Brain microvascular endothelial cell (primary cell): ENCODE data around the gene SGCD.

Experiments used
- DNase-seq: peaks from one replicate; pipeline ENCODE4 v3.0.0-alpha.2; 2020
- H3K27ac ChIP-seq: fragments of 250-450 bp; sonication (Bioruptor Pico); 2 replicates; pipeline ENCODE4 v1.5.1; 2020; ENCODE audit warnings: mild to moderate bottlenecking, moderate library complexity
- H3K27me3 ChIP-seq: fragments of 250-450 bp; sonication (Bioruptor Pico); replicated peaks from 2 replicates; pipeline ENCODE4 v1.5.1; 2020; ENCODE audit warnings: mild to moderate bottlenecking
- H3K36me3 ChIP-seq: fragments of 250-450 bp; sonication (Bioruptor Pico); replicated peaks from 2 replicates; pipeline ENCODE4 v1.5.1; 2020; ENCODE audit warnings: mild to moderate bottlenecking
- H3K4me3 ChIP-seq: 2 replicates; pipeline ENCODE4 v1.5.1; 2011; ENCODE audit warnings: low read depth, mild to moderate bottlenecking, control low read depth, low read length, moderate library complexity
- in situ Hi-C: cut with HindIII; loops from 2 replicates; pipeline ENCODE4 v1.10.0; 2017; ENCODE audit warnings: low sequenced_read_pairs, low pct_ligation_motif_present
- TF ChIP-seq, protein P1 (sequence below): IDR thresholded peaks from 2 replicates; pipeline ENCODE4 v1.5.1; 2011; ENCODE audit warnings: low read depth, mild to moderate bottlenecking, moderate library complexity, low read length, control low read depth, inconsistent platforms; ENCODE audit errors: missing control alignments

SGCD gene

DNA sequence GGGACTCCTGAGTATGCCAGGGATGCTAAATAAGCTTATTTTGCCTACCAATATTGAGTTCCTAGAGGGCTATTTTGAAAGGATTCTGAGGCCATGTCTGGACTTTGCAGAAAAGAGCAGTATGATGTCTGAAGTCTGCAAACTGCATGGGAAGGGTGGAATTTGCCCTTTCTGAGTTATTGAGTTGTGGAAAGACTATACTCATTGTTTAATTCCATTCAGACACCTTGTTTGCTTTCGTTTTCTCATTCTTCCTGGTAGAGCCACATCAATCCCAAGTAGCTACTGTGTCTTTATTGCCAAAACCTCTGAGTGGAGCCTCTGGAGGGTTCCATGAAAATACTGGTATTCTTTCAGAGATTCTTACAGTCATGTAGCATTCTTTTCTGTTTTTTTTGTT is 472.2 kb downstream of the SGCD start:
- Histone ChIP-seq H3K27me3 (no peaks in the 10 kb centered on the region), H3K27ac (no peak overlapping the region), H3K4me3 (no peak overlapping the region), H3K36me3 (no peaks in the 10 kb centered on the region)
- DNase-seq, result no peak
- TF ChIP-seq, protein P1, sequence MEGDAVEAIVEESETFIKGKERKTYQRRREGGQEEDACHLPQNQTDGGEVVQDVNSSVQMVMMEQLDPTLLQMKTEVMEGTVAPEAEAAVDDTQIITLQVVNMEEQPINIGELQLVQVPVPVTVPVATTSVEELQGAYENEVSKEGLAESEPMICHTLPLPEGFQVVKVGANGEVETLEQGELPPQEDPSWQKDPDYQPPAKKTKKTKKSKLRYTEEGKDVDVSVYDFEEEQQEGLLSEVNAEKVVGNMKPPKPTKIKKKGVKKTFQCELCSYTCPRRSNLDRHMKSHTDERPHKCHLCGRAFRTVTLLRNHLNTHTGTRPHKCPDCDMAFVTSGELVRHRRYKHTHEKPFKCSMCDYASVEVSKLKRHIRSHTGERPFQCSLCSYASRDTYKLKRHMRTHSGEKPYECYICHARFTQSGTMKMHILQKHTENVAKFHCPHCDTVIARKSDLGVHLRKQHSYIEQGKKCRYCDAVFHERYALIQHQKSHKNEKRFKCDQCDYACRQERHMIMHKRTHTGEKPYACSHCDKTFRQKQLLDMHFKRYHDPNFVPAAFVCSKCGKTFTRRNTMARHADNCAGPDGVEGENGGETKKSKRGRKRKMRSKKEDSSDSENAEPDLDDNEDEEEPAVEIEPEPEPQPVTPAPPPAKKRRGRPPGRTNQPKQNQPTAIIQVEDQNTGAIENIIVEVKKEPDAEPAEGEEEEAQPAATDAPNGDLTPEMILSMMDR, result no peak
- in situ Hi-C loops, result no loop called here

DNA sequence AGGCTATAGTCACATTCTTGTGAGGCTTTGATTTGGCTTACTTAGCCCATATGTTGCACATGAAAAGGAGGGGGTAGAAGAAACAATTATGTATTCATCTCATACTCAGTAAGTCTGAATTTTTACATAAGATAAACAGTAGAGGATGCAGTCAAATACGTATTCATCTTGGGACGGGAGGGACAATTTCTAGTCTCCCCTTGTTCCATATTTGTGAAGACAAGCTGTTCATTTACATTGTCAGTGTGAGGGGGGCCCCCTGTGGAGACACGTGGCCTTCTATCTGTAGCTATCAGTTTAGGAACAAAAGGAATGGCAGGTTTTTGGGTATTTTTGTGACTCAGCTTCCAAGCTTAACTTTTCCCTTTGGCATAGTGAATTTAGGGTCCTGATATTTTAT is 474.0 kb downstream of the SGCD start:
- DNase-seq, result no peak
- Histone ChIP-seq H3K27me3 (no peaks in the 10 kb centered on the region), H3K27ac (no peak overlapping the region), H3K36me3 (no peaks in the 10 kb centered on the region), H3K4me3 (no peak overlapping the region)
- in situ Hi-C loops, result no loop called here
- TF ChIP-seq, protein P1, result no peak

DNA sequence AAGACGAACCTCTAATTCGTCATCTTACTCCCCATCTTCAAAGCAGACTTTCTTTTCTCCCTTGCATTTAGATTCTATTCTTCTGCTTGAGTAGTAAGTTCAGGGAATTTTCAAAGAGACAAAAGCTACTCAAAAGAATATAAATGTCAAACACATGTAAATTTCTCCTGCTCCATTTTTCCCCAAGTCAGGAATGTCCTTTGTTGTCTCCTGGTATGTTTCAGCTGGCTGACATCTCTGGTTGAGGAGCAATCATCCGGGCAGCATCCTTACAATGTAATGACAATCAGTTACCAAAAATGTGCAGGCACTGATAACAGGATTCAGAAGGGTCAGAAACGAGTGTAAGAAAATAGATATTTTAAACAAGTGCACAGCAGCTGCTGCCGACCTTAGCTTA is 475.5 kb downstream of the SGCD start:
- no peak overlapping the region for H3K4me3 ChIP-seq
- no peak for DNase-seq
- H3K27ac ChIP-seq, result no peak overlapping the region
- TF ChIP-seq, protein P1, result no peak
- H3K36me3 ChIP-seq, result no peaks in the 10 kb centered on the region
- in situ Hi-C loops, result no loop called here
- no peaks in the 10 kb centered on the region for H3K27me3 ChIP-seq

DNA sequence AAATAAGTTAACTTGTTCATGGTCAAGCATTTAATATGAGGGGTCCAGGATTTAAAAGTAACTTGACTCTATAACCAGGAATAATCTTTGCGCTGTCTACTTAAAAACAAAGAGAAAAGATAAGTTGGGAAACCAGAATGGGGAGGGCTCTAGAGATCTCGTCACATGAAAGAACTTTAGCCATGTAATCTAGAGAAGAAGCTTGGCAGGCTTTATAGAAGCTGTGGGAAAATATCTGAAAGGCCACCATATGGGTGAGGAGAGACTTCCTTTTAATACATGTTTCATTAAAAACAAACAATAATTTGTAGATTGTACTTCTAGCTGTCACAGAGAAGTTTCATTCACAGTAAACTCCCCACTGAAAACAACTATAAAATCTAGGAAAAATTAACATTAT is 476.4 kb downstream of the SGCD start:
- Histone ChIP-seq H3K36me3 (no peaks in the 10 kb centered on the region), H3K4me3 (no peak overlapping the region), H3K27ac (no peak overlapping the region), H3K27me3 (no peaks in the 10 kb centered on the region)
- in situ Hi-C loops, result no loop called here
- no peak for DNase-seq
- TF ChIP-seq, protein P1, result no peak

DNA sequence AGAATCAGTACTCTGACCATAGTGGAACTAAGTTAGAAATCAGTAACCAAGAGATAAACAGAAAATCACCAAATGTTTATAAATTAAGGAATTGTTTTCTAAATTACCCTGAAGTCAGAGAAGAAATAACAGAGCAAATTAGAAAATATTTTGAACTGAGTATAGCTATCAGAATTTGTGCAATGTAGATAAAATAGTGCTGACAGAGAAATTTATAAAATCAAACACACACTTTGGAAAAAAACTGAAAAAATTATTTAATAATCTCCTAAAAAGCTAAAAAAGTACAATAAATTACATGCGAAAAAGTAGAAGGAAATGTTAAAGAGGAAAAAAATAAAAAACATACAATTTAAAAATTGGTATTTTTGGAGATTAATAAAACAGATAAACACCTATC is 486.0 kb downstream of the SGCD start:
- TF ChIP-seq, protein P1, result no peak
- in situ Hi-C loops, result no loop called here
- H3K36me3 ChIP-seq, result no peaks in the 10 kb centered on the region
- no peak for DNase-seq
- H3K4me3 ChIP-seq, result no peak overlapping the region
- H3K27ac ChIP-seq, result no peak overlapping the region
- no peaks in the 10 kb centered on the region for H3K27me3 ChIP-seq

DNA sequence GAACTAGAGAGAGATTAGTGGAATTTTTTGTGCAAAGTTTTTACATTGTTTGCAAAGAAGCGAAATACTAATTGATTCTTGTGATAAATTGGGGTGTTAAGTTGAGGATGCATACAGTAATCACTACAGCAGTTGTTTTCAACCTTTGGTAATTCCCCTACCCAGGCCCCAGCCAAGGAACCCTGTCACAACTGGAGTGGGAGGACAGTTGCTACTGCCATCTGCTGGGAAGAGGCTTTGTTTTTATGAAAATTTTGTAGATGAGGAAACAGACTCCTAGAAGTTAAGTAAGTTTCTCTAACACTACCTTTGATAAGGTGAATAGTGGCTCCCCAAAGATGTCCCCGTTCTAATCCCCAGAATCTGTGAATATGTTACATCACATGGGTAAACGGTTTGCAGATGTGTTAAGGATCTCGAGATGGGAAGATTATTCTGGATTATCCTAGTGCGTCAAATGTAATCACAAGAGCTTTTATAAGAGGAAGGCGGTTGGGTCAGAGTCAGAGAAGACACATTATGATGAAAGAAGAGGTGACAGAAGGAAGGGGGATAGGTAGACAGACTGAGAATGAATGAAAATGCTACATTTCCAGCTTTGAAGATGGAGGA is 489.1 kb downstream of the SGCD start:
- in situ Hi-C loops, result no loop called here
- Histone ChIP-seq H3K4me3 (no peak overlapping the region), H3K27ac (no peak overlapping the region), H3K36me3 (no peaks in the 10 kb centered on the region), H3K27me3 (no peaks in the 10 kb centered on the region)
- TF ChIP-seq, protein P1, result no peak
- no peak for DNase-seq
